ENCODE data around the gene HNRNPM. TPM values are rescaled to one million over a fixed set of nuclear protein-coding genes. Genes with fewer than 3 reads are reported as not detected.

Gene HNRNPM
- total RNA-seq, 1 experiment from 2014 or later, result 468 TPM

- peaks cover 0 to 2% (median 0%) of the 10 kb centered on the region in 3 experiments; a peak in 3 of 7 replicates for H3K36me3 Mint-ChIP-seq (ENCODE audit: insufficient read depth in 1 of 3, low read depth in 3 of 3)
- WGBS (ENCODE audit: extremely low coverage, insufficient read length, low lambda C conversion rate), result no CpG with 5 or more reads among the region's 15 CpGs
- no peaks in the 10 kb centered on the region for H3K9me3 ChIP-seq (ENCODE audit: control insufficient read depth, low read depth, low read length)
- H3K56ac ChIP-seq (ENCODE audit: insufficient read length, low read depth, low read length), result no peak overlapping the region
- H3K4me1 ChIP-seq (ENCODE audit: insufficient read depth, low read length), result peaks cover 3% of the 10 kb centered on the region; the same call in 1 of the 2 replicates
- H3K79me1 ChIP-seq (ENCODE audit: insufficient read depth, low read depth, low read length, poor library complexity, severe bottlenecking), result no peaks in the 10 kb centered on the region
- H4K20me1 ChIP-seq (ENCODE audit: control insufficient read depth, insufficient read depth, insufficient read length), result no peaks in the 10 kb centered on the region
- TF ChIP-seq, protein P1, sequence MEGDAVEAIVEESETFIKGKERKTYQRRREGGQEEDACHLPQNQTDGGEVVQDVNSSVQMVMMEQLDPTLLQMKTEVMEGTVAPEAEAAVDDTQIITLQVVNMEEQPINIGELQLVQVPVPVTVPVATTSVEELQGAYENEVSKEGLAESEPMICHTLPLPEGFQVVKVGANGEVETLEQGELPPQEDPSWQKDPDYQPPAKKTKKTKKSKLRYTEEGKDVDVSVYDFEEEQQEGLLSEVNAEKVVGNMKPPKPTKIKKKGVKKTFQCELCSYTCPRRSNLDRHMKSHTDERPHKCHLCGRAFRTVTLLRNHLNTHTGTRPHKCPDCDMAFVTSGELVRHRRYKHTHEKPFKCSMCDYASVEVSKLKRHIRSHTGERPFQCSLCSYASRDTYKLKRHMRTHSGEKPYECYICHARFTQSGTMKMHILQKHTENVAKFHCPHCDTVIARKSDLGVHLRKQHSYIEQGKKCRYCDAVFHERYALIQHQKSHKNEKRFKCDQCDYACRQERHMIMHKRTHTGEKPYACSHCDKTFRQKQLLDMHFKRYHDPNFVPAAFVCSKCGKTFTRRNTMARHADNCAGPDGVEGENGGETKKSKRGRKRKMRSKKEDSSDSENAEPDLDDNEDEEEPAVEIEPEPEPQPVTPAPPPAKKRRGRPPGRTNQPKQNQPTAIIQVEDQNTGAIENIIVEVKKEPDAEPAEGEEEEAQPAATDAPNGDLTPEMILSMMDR (conservative IDR thresholded peaks at IDR 0.05), result peak; percentile 75
- no peak overlapping the region for H3K27ac Mint-ChIP-seq
- H3K27me3 Mint-ChIP-seq (ENCODE audit: low read depth), result peaks cover 3% of the 10 kb centered on the region
- H3K14ac ChIP-seq (ENCODE audit: insufficient read depth, low read length), result no peak overlapping the region
- H4K91ac ChIP-seq (ENCODE audit: insufficient read length, low read depth, low read length), result no peak overlapping the region
- no peak overlapping the region for H2BK15ac ChIP-seq (ENCODE audit: low read depth, low read length)
- no peak overlapping the region for H3K4ac ChIP-seq (ENCODE audit: low read depth, low read length)
- peaks cover 10 to 19% of the 10 kb centered on the region in 2 experiments for H3K4me1 Mint-ChIP-seq
- no peak overlapping the region for H3K27ac ChIP-seq (ENCODE audit: insufficient read length, low read depth, low read length)
- no peak overlapping the region for H3K23ac ChIP-seq (ENCODE audit: insufficient read length, low read depth, low read length)
- H3T11ph ChIP-seq (ENCODE audit: low read length), result no peak overlapping the region
- no peak for DNase-seq
- no peak overlapping the region for H4K8ac ChIP-seq (replicated peaks; ENCODE audit: insufficient read length, low read depth, low read length)
- no peak overlapping the region for H4K5ac ChIP-seq (ENCODE audit: insufficient read length, low read depth, low read length)
- H3K4me3 Mint-ChIP-seq, result no peak overlapping the region
- no peaks in the 10 kb centered on the region for H3K23me2 ChIP-seq (ENCODE audit: insufficient read length, low read depth, low read length, poor library complexity, severe bottlenecking)
- no peaks in the 10 kb centered on the region; a peak in 2 of 5 replicates for H3K9me3 Mint-ChIP-seq
- H2BK12ac ChIP-seq (ENCODE audit: insufficient read length, low read depth, low read length), result no peak overlapping the region
- no peak overlapping the region for H3K18ac ChIP-seq (ENCODE audit: insufficient read length, low read depth, low read length)
- H2BK5ac ChIP-seq (ENCODE audit: insufficient read length, low read length), result no peak overlapping the region
- H3K79me2 ChIP-seq (ENCODE audit: insufficient read depth, low read length), result no peaks in the 10 kb centered on the region
- peak overlapping the region; percentile 25 for H3K4me2 ChIP-seq (ENCODE audit: insufficient read depth, insufficient read length, low read length)
- H2BK20ac ChIP-seq (ENCODE audit: low read depth, low read length, poor library complexity, severe bottlenecking), result no peak overlapping the region
- H2AK5ac ChIP-seq (ENCODE audit: insufficient read length, low read length), result no peak overlapping the region
- H3K9ac ChIP-seq (ENCODE audit: extremely low read depth, insufficient read length, low read length), result peak overlapping the region; percentile 26
- H2AFZ ChIP-seq (ENCODE audit: low read length), result peak overlapping the region; percentile 72
- no peaks in the 10 kb centered on the region for H3K27me3 ChIP-seq (ENCODE audit: insufficient read depth, low read length)
- H2BK120ac ChIP-seq (ENCODE audit: low read depth, low read length, poor library complexity, severe bottlenecking), result no peak overlapping the region
Measured at GRCh38 chr19:8525401-8525684, 80.6 kb downstream of the HNRNPM start.

Measured in H9 (cell line).